Stomach (tissue), 9 donors: ENCODE data around the gene LINC01488. TPM values are rescaled to one million over a fixed set of nuclear protein-coding genes. Genes with fewer than 3 reads are reported as not detected.

Experiments
- DNase-seq, 2 donors: peaks; one replicate each; pipeline versions ENCODE4 v3.0.0 to v3.0.0-alpha.2; 2013 to 2019
- H3K27ac ChIP-seq, 5 donors: fragments of 200-600 bp in 4 of 5; sonication (generic) in 4 of 5; one replicate each; pipeline ENCODE4 v1.5.1; 2013 to 2019; ENCODE audit warnings: mild to moderate bottlenecking in 1 of 5, moderate library complexity in 1 of 5
- H3K27me3 ChIP-seq, 3 donors: fragments of 200-600 bp; sonication (generic); one replicate each; pipeline ENCODE4 v1.5.1; 2017 to 2019; ENCODE audit warnings: mixed run types in 1 of 3
- H3K36me3 ChIP-seq, 4 donors: fragments of 200-600 bp; sonication (generic); 1 replicate in 3 of 4; 2 replicates in 1 of 4; pipeline ENCODE4 v1.5.1; 2016 to 2019
- H3K4me1 ChIP-seq, 4 donors: fragments of 200-600 bp; sonication (generic); one replicate each; pipeline ENCODE4 v1.5.1; 2016 to 2019
- H3K4me3 ChIP-seq, 4 donors: fragments of 200-600 bp; sonication (generic) in 3 of 4; one replicate each; pipeline ENCODE4 v1.5.1; 2016 to 2019; ENCODE audit warnings: mild to moderate bottlenecking in 1 of 4
- H3K9me3 ChIP-seq, 4 donors: fragments of 200-600 bp; sonication (generic); one replicate each; pipeline ENCODE4 v1.5.1; 2016 to 2019
- CTCF ChIP-seq, 7 experiments: fragments of 450-650 bp in 4 of 7; fragments of 200-600 bp in 3 of 7; sonication (generic) in 3 of 7; IDR thresholded peaks; one replicate each; pipeline ENCODE4 v1.5.1; 2016 to 2019; ENCODE audit warnings: antibody characterized with exemption in 7 of 7, control low read depth in 2 of 7, mild to moderate bottlenecking in 1 of 7
- EP300 ChIP-seq: sonication (generic); formaldehyde crosslinking; IDR thresholded peaks from one replicate; pipeline ENCODE4 v1.6.1; 2017; ENCODE audit warnings: antibody characterized with exemption
- POLR2A ChIP-seq, 4 donors: fragments of 450-650 bp; IDR thresholded peaks; one replicate each; pipeline ENCODE4 v1.6.1; 2016; ENCODE audit warnings: antibody characterized with exemption in 4 of 4, control low read depth in 2 of 4, mild to moderate bottlenecking in 1 of 4, moderate library complexity in 1 of 4
- POLR2AphosphoS5 ChIP-seq, 3 donors: sonication (generic); formaldehyde crosslinking; IDR thresholded peaks; one replicate each; pipeline ENCODE4 v1.6.1; 2016; ENCODE audit warnings: antibody characterized with exemption in 3 of 3
- WGBS, 5 donors: extraction: QIAGEN DNeasy Blood & Tissue Kit in 3 of 5; methylation state at CpG; one replicate each; pipeline versions ENCODE4 v1.1.5 to v1.1.7; 2013 to 2018; 5-methylcytosine and 5-hydroxymethylcytosine counted together
- intact Hi-C: fragments of 100-400 bp; cut with DNase I; formaldehyde crosslinking; loops from one replicate; pipeline ENCODE4 v1.15.1; 2023; ENCODE audit warnings: low total_unique reads
- polyA plus RNA-seq, 3 donors: library from polyadenylated mRNA; stranded (reverse); fragments of 200-250 nt; gene quantifications; one replicate each; pipeline ENCODE4 v1.2.3, GENCODE V29; 2013
- total RNA-seq, 5 donors: library from RNA; depleted of rRNA; stranded (reverse); fragments of >200 nt; gene quantifications; one replicate each; pipeline versions ENCODE4 v1.1.0 to v1.2.3, GENCODE V29; 2014 to 2016
- donor health status: healthy with polysubstance abuse.
- donor health status: Bipolar disorder and iron deficiency.
- donor health status: healthy.

Gene LINC01488
- total and polyA plus RNA-seq, 8 donors, result not detected

- no peak overlapping the region for H3K27ac ChIP-seq
- peaks cover 0 to 8% (median 0%) of the 10 kb centered on the region in 4 donors for H3K4me1 ChIP-seq
- H3K36me3 ChIP-seq, result no peaks in the 10 kb centered on the region
- no peak overlapping the region for H3K4me3 ChIP-seq
- intact Hi-C loops, result no loop called here
- WGBS, 5 donors, result 66 to 77% (median 69%) methylated on average over 15 of the region's 15 CpGs
- H3K27me3 ChIP-seq, result peaks cover 0 to 7% (median 0%) of the 10 kb centered on the region in 3 donors
- H3K9me3 ChIP-seq, result no peaks in the 10 kb centered on the region
- DNase-seq, result no peak
- TF ChIP-seq POLR2A (IDR thresholded peaks at IDR 0.05), result no peak
- no peak for TF ChIP-seq EP300
- TF ChIP-seq POLR2AphosphoS5 (IDR thresholded peaks at IDR 0.05), result no peak
- TF ChIP-seq CTCF (IDR thresholded peaks at IDR 0.05), result no peak
Measured at GRCh38 chr11:69435161-69435986, 46.1 kb upstream of the LINC01488 start.

GRCh38 chr11:69436041-69436982, 45.2 kb upstream of the LINC01488 start:
- no peak for DNase-seq
- intact Hi-C loops, result no loop called here
- Histone ChIP-seq H3K4me3 (no peak overlapping the region), H3K36me3 (no peaks in the 10 kb centered on the region), H3K27ac (no peak overlapping the region), H3K27me3 (peaks cover 0 to 7% (median 0%) of the 10 kb centered on the region in 3 donors), H3K4me1 (peaks cover 0 to 8% (median 0%) of the 10 kb centered on the region in 4 donors), H3K9me3 (no peaks in the 10 kb centered on the region)
- WGBS, 5 donors, result 85 to 91% (median 89%) methylated on average over 20 to 22 of the region's 22 CpGs
- TF ChIP-seq POLR2A (IDR thresholded peaks at IDR 0.05) (no peak), CTCF (IDR thresholded peaks at IDR 0.05) (no peak)

- TF ChIP-seq POLR2AphosphoS5 (IDR thresholded peaks at IDR 0.05) (no peak), EP300 (no peak), POLR2A (IDR thresholded peaks at IDR 0.05) (no peak)
- 59 to 77% (median 63%) methylated on average over 10 to 15 of the region's 15 CpGs for WGBS, 5 donors
- H3K4me3 ChIP-seq, result no peak overlapping the region
- H3K27ac ChIP-seq, result no peak overlapping the region
- no peaks in the 10 kb centered on the region for H3K9me3 ChIP-seq
- H3K4me1 ChIP-seq, result peaks cover 0 to 9% (median 1%) of the 10 kb centered on the region in 4 donors
- H3K36me3 ChIP-seq, result no peaks in the 10 kb centered on the region
- peaks cover 0 to 7% (median 0%) of the 10 kb centered on the region in 3 donors for H3K27me3 ChIP-seq
- peak in 1 of 2 donors; percentile 63 for DNase-seq
- intact Hi-C loops, result no loop called here
Measured at GRCh38 chr11:69437001-69437875, 44.2 kb upstream of the LINC01488 start.

- no peaks in the 10 kb centered on the region for H3K36me3 ChIP-seq
- TF ChIP-seq POLR2A (IDR thresholded peaks at IDR 0.05) (no peak), POLR2AphosphoS5 (IDR thresholded peaks at IDR 0.05) (no peak), EP300 (no peak), CTCF (IDR thresholded peaks at IDR 0.05) (no peak)
- DNase-seq, result no peak
Measured at GRCh38 chr11:69437876-69438205, 43.6 kb upstream of the LINC01488 start.

More at GRCh38 chr11:69437876-69438205, 43.6 kb upstream of the LINC01488 start:
- peaks cover 4 to 15% (median 7%) of the 10 kb centered on the region in 4 donors for H3K4me1 ChIP-seq
- no peak overlapping the region for H3K4me3 ChIP-seq
- 80 to 89% (median 83%) methylated on average over 9 of the region's 9 CpGs for WGBS, 5 donors
- no peaks in the 10 kb centered on the region for H3K9me3 ChIP-seq
- intact Hi-C loops, result no loop called here
- peaks cover 0 to 9% (median 0%) of the 10 kb centered on the region in 3 donors for H3K27me3 ChIP-seq
- no peak overlapping the region for H3K27ac ChIP-seq
